PC-9 (cell line): ENCODE data around the gene OR2T1.

ENCODE experiments used
- EZH2 ChIP-seq: fragments of 200-600 bp; sonication (generic); IDR thresholded peaks from 2 replicates; pipeline ENCODE4 v1.8.0; 2017; ENCODE audit warnings: antibody characterized with exemption, low read depth
- TF ChIP-seq, protein P1 (sequence below): fragments of 200-600 bp; sonication (generic); conservative IDR thresholded peaks from 2 replicates; pipeline ENCODE4 v1.6.1; 2017; ENCODE audit warnings: mixed run types, antibody characterized with exemption, mild to moderate bottlenecking, moderate library complexity

- TF ChIP-seq, protein P1, sequence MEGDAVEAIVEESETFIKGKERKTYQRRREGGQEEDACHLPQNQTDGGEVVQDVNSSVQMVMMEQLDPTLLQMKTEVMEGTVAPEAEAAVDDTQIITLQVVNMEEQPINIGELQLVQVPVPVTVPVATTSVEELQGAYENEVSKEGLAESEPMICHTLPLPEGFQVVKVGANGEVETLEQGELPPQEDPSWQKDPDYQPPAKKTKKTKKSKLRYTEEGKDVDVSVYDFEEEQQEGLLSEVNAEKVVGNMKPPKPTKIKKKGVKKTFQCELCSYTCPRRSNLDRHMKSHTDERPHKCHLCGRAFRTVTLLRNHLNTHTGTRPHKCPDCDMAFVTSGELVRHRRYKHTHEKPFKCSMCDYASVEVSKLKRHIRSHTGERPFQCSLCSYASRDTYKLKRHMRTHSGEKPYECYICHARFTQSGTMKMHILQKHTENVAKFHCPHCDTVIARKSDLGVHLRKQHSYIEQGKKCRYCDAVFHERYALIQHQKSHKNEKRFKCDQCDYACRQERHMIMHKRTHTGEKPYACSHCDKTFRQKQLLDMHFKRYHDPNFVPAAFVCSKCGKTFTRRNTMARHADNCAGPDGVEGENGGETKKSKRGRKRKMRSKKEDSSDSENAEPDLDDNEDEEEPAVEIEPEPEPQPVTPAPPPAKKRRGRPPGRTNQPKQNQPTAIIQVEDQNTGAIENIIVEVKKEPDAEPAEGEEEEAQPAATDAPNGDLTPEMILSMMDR, result no peak
- TF ChIP-seq EZH2, result no peak
These were observed 25.9 kb upstream of the OR2T1 start for GRCh38 chr1:248376916-248377315.
